Measurements from ENCODE around the gene EXOC4. TPM values are rescaled to one million over a fixed set of nuclear protein-coding genes. Genes with fewer than 3 reads are reported as not detected.

The EXOC4 gene
- total and polyA plus RNA-seq, 2 donors (not counting 3 experiments of a cell fraction or from before 2014, with no cell fraction given), result 20.3 to 73.1 TPM

DNA sequence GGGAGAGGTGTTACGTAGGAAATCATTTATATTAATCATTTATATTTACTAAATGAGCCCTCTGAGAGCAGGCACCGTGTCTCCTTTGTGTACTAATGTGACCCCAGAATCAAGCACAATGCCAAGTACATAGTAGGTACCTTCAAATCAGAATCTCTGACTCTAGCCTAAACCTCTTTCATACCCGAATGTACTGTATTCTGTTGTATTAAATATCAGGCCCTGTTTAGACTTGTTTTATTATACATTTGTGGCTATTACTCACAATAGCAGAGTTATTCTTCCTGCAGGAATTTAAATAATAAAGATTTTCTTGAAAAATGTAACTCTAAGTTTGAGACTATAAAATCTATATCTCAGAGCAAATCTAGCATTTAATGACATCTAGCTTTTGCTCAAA is 297.3 kb downstream of the EXOC4 start:
- TF ChIP-seq, protein P1, sequence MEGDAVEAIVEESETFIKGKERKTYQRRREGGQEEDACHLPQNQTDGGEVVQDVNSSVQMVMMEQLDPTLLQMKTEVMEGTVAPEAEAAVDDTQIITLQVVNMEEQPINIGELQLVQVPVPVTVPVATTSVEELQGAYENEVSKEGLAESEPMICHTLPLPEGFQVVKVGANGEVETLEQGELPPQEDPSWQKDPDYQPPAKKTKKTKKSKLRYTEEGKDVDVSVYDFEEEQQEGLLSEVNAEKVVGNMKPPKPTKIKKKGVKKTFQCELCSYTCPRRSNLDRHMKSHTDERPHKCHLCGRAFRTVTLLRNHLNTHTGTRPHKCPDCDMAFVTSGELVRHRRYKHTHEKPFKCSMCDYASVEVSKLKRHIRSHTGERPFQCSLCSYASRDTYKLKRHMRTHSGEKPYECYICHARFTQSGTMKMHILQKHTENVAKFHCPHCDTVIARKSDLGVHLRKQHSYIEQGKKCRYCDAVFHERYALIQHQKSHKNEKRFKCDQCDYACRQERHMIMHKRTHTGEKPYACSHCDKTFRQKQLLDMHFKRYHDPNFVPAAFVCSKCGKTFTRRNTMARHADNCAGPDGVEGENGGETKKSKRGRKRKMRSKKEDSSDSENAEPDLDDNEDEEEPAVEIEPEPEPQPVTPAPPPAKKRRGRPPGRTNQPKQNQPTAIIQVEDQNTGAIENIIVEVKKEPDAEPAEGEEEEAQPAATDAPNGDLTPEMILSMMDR (IDR thresholded peaks at IDR 0.05; ENCODE audit: extremely low read depth in 1 of 2, insufficient read depth in 1 of 2, low read depth in 1 of 2, low read length in 2 of 2), result no peak
- no peak for TF ChIP-seq JUN (IDR thresholded peaks at IDR 0.05; ENCODE audit: borderline replicate concordance, insufficient read depth, insufficient read length, low read depth)
- no peak for TF ChIP-seq POLR2AphosphoS5 (IDR thresholded peaks at IDR 0.05; ENCODE audit: insufficient read depth, low read depth, low read length)
- TF ChIP-seq, protein P2, sequence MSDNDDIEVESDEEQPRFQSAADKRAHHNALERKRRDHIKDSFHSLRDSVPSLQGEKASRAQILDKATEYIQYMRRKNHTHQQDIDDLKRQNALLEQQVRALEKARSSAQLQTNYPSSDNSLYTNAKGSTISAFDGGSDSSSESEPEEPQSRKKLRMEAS (IDR thresholded peaks at IDR 0.05; ENCODE audit: insufficient read depth, insufficient read length), result no peak
- no peak for TF ChIP-seq MYC (IDR thresholded peaks at IDR 0.05; ENCODE audit: low read depth, low read length)
- TF ChIP-seq GATA2 (IDR thresholded peaks at IDR 0.05; ENCODE audit: insufficient read depth, insufficient read length, low read depth, low read length), result no peak
- no peak for TF ChIP-seq EZH2 (IDR thresholded peaks at IDR 0.05; ENCODE audit: borderline replicate concordance, low read depth, low read length, severe bottlenecking)
- no peak for TF ChIP-seq POLR2A (IDR thresholded peaks at IDR 0.05; ENCODE audit: low read depth, low read length)
- no peaks in the 10 kb centered on the region for H3K9me3 ChIP-seq (replicated peaks; ENCODE audit: control insufficient read depth, insufficient read depth, low read length)
- ChIA-PET POLR2A (no interaction called here), CTCF (no interaction called here)
- no peaks in the 10 kb centered on the region for H3K9me1 ChIP-seq (replicated peaks; ENCODE audit: control insufficient read depth, extremely low read depth, insufficient read depth, low read length)
- no peak for DNase-seq (ENCODE audit: low read depth, low spot score)
- no peak overlapping the region for H2AFZ ChIP-seq (ENCODE audit: low read depth, low read length)
- H3K4me2 ChIP-seq (ENCODE audit: insufficient read depth, low read length), result no peak overlapping the region
- FAIRE-seq, result no peak
- no peak overlapping the region for H3K9ac ChIP-seq (replicated peaks; ENCODE audit: extremely low read depth, insufficient read depth, low read length)
- dilution Hi-C loops (cut with MboI; ENCODE audit: extremely low pct_ligation_motif_present, low sequenced_read_pairs) (no loop called here), intact Hi-C loops (cut with micrococcal nuclease) (no loop called here)
- H3K4me1 ChIP-seq (ENCODE audit: control insufficient read depth, extremely low read depth, insufficient read depth, low read length), result no peaks in the 10 kb centered on the region
- H3K27me3 ChIP-seq (ENCODE audit: control insufficient read depth in 2 of 2, insufficient read depth in 2 of 2, low read length in 2 of 2), result no peaks in the 10 kb centered on the region
- no peak overlapping the region for H3K4me3 ChIP-seq (replicated peaks in 1 of 3; ENCODE audit: insufficient read depth in 1 of 3, low read depth in 1 of 3, low read length in 3 of 3)
- no peaks in the 10 kb centered on the region for H3K79me2 ChIP-seq (ENCODE audit: control insufficient read depth, insufficient read depth, low read length)
- BruUV-seq (replicated peaks), result no TSS peak
- H3K27ac ChIP-seq (ENCODE audit: insufficient read depth, low read depth, low read length), result no peak overlapping the region
- H3K36me3 ChIP-seq (ENCODE audit: control insufficient read depth in 2 of 2, extremely low read depth in 1 of 2, insufficient read depth in 2 of 2, low read length in 2 of 2), result no peaks in the 10 kb centered on the region
- no peaks in the 10 kb centered on the region for H4K20me1 ChIP-seq (replicated peaks; ENCODE audit: control insufficient read depth, extremely low read depth, insufficient read depth, low read length)
